Left kidney (tissue), 2 donors: ENCODE measurements around the gene UBE2R2. TPM values are rescaled to one million over a fixed set of nuclear protein-coding genes. Genes with fewer than 3 reads are reported as not detected.
"Not testable (repeated sequence)": the region's sequence is repeated elsewhere in the genome, so short reads cannot be mapped to it uniquely, and the experiment has no call there.

ENCODE experiments used
- DNase-seq: peaks from one replicate; pipeline ENCODE4 v3.0.0-alpha.2; 2013
- polyA plus RNA-seq: library from polyadenylated mRNA; unstranded; fragments of 120-200 nt; gene quantifications from one replicate; pipeline ENCODE4 v1.2.1, GENCODE V29; 2013; ENCODE audit not compliant: insufficient read length

UBE2R2 gene
- polyA plus RNA-seq, 1 donor: 66.2 TPM

DNA sequence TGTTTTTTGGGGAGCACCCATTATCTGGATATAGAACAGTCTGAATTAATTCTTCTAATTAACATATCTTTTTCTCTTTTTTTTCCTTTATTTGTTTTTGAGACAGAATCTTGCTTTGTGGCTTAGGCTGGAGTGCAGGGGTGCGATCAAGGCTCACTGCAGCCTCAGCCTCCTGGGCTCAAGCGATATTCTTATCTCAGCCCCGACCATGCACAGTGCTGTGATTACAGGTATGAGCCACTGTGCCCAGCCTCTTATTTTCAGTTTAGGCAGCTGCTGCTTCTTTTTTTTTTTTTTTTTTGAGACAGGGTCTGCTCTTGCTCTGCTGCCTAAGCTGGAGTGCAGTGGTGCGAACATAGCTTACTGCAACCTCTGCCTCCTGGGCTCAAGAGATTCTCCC lies 20.2 kb downstream of the UBE2R2 start:
- DNase-seq: no peak

DNA sequence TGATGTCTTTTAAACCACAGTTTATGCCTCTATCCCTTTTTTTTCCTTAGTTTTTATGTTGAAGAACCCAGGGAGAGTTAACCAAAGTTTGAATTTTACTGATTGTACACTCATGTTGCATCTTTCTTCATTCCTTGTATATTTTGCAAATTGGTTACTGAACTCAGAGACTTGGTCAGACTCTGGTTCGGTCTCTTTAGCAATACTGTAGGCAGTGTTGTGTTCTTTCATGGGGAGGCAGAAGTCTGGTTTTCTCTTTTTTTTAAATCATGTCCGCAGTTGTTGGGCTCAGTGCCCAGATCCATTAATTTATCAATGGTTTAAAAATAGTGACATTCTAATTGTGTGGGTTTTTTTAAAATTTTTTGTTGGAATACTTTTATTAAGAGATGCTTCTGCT lies 23.4 kb downstream of the UBE2R2 start:
- DNase-seq: no peak

DNA sequence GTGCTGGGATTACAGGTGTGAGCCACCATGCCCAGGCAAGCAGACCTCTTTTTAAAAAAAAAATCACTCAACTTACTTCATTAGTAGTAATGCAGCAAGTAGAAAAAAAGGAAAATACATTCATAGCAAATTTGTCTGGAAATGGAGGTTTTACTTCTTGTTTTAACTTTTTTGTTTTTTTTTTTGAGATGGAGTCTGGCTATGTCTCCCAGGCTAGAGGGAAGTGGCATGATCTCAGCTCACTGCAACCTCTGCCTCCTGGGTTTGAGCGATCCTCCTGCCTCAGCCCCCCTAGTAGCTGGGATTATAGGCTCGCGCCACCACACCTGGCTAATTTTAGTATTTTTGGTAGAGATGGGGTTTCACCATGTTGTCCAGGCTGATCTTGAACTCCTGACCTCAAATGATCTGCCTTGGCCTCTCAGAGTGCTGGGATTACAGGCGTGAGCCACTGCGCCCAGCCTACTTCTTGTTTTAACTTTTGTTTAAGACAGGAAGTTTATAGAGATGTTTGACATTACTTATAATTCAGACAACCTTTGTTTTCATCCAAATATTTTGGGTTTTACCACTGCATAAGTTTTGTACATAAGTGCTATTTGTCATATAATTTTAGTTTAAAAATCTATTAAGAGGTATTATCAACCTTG lies 26.5 kb downstream of the UBE2R2 start:
- DNase-seq: no peak

DNA sequence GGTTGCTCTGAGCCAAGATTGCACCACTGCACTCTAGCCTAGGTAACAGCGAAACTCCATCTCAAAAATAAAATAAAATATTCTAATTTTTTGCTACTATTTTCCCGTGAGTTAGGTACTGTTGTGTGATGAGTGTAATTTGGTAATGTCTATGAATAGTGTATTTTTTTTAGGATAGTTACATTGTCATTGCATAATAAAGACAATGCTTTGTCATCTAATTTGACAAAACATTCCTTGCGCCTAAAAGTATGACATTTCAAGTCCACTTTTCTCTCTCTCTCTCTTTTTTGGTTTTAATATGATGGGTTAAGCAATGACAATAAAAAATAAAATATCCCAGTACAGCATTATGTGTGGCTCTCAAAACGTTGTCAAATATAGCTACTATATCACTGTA lies 29.3 kb downstream of the UBE2R2 start:
- DNase-seq: no peak

DNA sequence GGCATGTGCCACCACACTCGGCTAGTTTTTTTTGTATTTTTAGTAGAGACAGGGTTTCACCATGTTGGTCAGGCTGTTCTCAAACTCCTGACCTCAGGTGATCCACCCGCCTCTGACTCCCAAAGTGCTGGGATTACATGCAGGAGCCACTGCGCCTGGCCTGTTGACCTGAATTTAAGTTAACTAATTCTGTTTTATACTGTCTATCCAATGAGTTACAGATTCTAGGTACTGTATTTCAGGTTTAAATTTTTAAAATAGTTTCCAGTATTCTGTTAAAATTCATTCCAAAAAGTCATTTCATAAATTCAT lies 30.9 kb downstream of the UBE2R2 start:
- not testable (repeated sequence) for DNase-seq

DNA sequence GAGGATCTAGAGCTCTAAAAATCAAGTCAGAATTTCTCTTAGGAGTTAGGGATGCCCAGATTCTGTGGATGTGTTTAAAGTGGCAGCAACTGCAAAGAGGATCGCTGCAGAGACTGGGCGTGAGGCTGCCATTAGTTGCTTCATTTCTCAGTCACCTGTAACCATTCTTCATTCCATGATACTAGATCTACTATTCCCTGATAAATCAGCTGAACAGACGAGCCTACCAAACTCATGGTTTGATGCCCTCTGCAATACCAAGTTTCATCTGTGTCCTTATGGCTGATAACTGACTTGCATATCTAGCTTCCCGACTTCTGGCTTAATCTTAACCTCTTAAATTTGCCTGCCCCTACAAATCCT lies 33.3 kb downstream of the UBE2R2 start:
- no peak for DNase-seq

DNA sequence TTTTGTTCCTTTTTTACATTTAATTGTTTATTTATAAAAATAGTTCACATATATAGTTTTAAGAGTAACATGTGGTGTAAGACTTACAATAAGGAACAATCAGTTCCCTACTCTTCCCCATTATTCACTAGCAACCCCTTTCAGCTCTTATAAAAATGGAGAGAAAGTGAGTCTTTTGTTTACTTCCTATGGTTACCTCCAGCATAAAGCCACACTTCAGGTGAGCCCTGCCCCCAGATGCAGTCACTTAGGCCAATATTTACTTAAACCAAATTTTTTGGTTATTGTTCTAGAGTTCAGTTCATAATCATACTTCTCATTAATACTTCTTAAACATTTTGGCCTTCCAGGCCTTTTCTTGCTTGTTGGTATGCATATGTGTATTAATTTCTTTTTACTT lies 33.7 kb downstream of the UBE2R2 start:
- no peak for DNase-seq

DNA sequence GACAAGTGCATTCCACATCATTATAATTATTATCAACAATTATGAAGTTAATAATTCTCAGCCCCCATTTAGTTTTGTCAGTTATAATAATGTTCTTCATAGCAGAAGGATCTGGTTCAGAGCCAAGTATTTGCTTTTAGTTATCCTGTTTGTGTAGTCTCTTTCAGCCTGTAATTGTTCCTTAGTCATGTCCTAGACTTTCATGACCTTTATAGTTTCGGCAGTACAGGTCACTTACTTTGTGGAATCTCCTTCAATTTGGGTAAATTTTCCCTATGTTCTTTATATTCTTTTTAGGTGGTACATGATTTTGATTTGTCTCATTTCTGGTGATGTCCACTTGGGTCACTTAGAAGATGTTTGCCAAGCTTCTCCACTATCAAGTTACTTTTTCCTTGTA lies 34.3 kb downstream of the UBE2R2 start:
- no peak for DNase-seq

DNA sequence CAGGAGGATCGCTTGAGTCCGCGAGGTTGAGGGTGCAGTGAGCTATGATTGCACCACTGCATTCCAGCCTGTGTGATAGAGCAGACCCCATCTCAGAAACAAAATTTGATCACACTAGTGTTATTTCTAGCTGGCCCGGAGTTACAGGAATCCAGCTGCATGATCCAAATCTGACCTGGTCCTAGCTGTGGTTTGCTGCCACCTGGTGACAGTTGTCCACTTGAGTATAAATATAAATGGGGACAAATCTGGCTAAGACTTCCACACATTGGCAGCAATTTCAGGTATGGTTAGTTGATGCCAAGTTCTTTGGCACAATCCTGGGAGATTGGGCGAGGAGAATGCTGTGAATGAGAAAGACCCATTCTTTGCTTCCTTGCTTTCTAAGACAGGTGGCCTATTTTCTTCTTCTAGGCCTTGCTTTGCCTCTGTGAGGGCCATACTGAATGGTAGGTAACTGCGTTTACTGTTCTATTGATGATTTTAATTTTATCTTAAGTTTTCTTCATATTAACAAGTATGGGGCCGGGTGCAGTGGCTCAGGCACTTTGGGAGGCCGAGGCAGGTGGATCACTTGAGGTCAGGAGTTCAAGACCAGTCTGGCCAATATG lies 35.4 kb downstream of the UBE2R2 start:
- DNase-seq: peak; percentile 46

DNA sequence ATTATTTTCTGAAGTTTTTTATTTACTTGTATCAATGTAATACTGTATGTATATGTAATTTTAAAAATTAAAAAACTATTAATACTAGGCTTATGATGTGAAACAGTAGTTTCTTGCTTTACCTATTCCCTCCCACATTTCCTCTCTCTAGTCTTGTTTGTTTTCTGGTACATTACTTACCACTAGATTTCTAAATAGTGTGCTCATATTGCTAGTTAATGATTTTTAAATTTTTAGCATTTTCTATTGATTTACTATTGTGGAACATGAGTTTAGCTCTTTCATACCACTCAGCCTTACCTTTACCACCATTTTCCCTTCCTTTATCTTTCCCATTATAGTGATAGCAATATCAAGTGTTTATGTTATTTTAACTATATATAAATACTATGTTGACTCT lies 39.3 kb downstream of the UBE2R2 start:
- DNase-seq: no peak

DNA sequence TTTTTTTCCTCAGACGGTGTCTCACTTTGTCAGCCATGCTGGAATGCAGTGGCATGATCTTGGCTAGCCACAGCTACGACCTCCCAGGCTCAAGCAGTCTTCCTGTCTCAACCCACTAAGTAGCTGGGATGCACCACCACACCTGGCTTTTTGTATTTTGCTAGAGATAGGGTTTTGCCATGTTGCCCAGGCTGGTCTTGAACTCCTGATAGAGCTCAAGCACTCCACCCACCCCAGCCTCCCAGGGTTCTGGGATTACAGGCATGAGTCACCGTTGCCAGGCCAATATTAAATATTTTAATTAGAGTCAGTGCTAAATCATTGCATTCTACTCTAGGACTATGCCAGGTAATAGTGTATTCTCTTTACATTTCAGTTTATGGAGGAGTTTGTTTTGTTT lies 41.5 kb downstream of the UBE2R2 start:
- DNase-seq: no peak

DNA sequence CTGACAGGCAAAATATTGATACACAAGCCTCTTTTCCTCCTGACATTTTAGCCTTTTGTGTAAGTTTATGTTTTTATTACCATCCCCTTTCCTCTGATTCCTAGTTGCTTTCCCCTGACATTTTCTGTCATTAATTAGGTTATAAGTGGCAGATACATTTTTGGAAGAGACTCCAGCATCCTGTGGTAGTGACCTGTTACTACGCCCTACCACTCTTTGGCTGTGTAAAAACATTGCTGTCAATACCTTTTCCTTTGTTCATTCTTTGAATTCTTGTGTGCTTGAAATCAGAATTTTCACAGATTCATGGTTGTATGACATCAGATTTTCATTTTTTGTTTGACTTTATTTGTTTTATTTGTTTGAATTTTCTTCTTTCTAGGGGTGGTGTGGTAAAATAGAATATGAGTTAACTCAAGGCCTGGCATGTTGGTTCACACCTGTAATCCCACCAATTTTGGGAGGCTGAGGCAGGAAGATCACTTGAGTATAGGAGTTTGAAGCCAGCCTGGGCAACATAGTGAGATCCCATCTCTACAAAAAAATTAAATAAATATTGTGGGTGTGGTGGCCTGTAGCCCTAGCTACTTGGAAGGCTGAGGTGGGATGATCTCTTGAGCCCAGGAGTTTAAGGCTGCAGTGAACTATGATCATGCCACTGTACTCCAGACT lies 43.4 kb downstream of the UBE2R2 start:
- DNase-seq: no peak

DNA sequence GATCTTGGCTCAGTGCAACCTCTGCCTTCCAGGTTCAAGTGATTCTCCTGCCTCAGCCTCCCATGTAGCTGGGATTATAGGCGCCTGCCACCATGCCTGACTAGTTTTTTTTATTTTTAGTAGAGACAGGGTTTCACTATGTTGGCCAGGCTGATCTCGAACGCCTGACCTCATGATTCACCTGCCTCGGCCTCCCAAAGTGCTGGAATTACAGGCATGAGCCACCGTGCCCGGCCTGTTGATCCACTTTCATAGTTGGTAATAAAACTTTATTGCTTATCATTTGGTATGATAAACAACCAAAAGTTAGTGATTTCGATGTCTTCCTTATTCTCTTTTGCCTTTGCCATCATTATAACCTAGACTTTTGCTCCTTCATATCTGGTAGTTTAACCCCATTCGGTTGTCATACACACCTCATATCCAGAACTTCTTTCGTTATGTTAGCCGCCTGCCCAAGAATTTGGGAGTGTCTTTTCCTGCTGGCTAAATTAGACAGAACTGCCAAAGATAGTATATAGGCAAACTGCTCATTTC lies 45.0 kb downstream of the UBE2R2 start:
- DNase-seq: no peak

DNA sequence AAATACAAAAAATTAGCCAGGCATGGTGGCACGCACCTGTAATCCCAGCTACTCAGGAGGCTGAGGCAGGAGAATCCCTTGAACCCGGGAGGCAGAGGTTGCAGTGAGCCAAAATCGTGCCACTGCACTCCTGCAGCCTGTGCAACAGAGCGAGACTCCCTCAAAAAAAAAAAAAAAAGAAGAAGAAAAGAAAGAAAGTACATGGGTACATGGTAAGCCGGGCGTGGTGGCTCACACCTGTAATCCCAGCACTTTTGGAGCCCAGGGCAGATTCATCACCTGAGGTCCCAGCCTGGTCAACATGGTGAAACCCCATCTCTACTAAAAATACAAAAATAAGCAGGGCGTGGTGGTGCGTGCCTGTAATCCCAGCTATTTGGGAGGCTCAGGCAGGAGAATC lies 46.1 kb downstream of the UBE2R2 start:
- not testable (repeated sequence) for DNase-seq

DNA sequence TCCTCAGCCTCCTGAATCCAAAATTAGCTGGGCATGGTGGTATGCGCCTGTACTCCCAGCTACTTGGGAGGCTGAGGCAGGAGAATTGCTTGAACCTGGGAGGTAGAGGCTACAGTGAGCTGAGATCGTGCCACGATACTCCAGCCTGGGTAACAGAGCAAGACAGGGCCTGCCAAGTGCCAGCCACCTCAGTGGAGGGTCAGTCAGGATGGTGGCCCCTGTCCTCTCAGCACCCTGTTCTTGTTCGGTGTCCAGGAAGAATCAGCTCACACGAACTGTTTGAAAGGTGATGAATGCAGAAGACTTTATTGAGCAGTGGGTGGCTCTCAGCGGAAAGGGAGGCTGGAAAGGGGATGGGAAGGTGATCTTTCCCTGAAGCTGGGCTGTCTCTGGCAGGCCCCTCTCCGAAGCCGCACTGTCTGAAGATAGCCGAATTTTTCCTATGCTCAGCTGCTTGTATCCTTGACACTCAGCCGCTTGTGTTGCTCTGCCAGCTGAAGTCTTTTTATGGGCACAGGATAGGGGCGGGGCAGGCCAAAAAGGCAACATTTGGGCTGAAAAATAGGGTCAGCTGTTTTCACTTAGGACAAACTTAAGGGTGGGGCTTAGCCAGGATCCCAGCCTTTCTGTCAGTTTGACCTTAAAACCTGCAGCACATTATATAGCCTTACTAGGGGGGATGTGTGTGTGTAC lies 50.9 kb downstream of the UBE2R2 start:
- DNase-seq: no peak

DNA sequence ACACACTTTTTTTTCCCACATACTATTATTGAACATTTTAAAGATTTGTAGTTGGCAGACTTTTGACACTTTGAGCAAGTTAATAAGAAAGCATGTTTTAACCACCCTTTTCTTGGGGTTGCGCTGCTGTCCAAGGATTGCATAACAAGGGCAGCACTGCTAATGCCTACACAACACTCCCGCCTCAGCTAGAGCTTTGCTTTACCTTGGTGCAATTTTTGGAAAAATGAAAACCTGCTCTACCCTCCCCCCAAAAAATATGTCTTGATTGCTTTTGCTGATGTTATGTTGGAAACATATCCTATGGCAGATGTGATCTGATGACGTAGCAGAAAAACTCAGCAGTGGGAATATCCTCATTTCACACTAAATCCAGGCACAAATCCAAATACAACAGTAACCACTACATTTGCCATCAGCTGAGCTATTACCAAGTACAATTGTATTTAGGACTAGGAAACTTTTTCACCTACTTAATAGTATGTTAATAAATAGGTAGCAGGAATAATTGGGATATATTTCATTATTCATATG lies 51.5 kb downstream of the UBE2R2 start:
- no peak for DNase-seq

DNA sequence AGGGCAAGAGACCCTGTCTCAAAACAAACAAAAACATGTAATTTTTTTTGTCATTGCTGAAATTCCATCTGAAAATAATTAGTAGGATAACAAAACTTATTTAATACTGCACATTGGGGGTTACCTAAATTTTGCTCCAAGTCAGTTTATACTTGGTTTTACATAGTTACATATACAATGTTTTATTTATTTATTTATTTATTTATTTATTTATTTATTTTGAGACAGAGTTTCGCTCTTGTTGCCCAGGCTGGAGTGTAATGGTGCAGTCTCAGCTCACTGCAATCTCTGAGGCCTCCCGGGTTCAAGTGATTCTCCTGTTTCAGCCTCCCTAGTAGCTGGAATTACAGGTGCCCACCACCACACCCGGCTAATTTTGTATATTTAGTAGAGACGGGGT lies 52.3 kb downstream of the UBE2R2 start:
- DNase-seq: not testable (repeated sequence)

DNA sequence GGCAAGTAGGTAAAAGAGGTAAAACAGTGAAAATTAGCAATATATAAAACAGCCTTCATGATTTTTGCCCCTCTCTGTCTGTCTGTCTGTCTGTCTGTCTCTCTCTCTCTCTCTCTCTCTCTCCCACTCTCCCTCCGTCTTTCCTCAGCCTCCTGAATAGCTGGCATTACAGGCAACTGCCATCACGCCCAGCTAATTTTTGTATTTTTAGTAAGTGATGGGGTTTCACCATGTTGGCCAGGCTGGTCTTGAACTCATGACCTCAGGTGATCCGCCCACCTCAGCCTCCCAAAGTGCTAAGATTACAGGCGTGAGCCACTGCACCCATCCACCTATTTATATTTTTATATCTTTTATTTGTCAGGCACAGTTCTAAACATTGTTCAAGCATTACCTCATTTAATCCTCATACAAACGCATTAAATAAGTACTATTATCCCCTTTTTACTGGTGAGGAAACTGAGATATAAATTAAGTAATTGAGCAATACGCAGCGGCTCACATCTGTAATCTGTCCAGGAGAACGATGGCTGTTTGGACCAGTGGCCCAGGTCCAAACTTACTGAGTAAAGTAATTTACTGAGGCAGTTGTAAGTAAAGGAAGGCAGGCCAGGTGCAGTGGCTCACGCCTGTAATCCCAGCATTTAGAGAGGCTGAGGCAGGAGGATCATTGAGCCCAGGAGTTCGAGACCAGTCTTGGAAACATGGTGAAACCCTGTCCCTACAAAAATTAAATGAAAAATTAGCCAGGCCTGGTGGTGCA lies 60.9 kb downstream of the UBE2R2 start:
- DNase-seq: no peak

DNA sequence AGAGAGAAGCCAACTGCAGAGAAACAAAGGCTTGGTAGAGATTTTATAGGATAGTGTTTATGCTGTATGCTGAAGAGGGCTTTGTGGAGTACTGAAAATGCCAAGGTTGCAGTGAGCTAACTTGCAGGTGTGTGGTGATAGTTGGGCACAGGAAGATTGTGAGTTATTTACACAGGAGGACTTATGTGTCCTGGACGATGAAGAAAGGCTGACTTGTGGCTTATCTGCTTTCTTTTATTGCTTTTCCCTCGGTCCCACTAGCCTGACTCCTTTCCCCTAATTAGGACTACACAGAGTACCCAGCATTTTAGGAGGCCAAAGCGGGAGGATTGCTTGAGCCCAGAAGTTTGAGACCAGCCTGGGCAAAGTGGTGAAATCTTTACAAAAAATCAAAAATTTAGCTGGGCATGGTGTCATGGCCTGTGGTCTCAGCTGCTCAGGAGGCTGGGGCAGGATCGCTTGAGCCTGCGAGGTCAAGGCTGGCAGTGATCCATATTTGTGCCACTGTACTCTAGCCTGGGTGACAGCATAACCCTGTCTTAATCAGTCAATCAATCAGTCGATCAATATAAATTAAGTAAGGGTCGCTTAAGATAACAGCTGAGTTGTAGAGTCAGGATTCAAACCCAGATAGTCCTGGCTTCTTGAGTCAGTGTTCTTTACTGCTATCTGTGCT lies 61.9 kb downstream of the UBE2R2 start:
- DNase-seq: no peak

DNA sequence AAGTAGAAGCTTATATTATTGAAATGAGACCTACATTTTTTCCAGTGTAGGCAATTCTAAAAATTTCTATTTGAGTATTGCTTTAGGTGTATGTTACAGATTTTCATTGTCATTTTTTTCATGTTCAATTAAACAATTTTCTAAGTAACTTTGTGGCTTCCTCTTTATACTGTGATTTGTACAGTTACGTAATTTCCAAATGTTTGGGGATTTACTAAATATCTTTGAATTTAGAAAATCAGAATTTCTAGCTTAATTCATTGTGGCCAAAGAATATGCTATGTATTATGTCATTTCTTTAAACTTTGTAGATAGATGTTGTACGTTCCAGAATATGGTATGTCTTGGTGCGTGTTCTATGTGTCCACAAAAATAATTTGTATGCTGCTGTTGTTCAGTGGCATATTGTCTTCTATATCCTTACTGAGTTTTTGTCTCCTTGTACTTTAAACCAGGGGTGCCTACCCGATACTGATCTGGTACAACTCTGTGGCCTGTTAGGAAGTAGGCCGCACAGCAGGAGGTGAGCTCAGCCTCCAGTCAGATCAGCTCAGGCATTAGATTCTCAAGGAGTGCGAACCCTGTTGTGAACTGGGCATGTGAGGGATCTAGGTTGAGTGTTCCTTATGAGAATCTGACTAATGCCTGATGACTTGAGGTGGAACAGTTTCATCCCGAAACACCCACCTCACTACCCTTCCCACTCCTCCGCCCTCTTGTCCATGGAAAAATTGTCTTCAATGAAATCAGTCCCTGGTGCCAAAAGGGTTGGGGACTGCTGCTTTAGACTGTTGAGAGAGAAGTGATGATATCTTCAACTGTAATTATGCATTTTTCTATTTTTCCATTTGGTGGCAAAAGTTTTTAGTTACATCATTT lies 63.5 kb downstream of the UBE2R2 start:
- no peak for DNase-seq
